ENCODE results near the gene F11.

F11 gene

DNA sequence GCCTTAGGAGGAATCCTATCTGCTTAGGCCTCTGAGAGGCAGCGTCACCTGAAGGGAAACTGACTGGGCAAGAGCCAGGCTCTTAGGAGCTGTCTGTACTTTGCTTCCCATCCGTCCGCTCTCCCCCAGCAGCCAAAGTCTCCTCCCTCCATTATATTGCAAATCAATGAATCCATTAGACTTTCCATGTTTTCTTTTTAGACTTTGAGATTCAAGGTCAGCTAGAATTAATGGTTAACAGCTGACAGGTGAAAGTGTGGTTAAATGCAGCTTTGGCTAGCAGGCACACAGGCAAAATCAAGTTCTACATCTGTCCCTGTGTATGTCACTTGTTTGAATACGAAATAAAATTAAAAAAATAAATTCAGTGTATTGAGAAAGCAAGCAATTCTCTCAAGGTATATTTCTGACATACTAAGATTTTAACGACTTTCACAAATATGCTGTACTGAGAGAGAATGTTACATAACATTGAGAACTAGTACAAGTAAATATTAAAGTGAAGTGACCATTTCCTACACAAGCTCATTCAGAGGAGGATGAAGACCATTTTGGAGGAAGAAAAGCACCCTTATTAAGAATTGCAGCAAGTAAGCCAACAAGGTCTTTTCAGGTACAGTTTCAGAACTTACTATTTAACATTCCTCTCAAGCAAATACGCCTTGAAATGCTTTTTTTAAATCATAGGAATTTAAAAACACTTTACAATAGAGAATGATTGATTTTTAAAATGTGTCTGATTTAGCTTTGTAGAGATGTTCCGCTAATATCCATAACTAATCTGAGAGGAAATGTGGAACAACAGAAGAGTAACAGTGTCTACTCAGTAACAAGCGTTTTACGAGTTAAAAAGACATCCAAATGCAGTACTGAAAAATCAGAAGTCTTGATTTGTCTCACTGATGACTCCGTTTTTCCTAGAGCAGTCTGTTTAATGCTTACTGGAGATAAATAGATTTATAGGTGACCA is at the start of gene F11:
Gene F11, plus strand, starts transcription at position 507 of the 970 bp plus-strand sequence. CDS start 948 bp downstream, outside the sequence.
- TF ChIP-seq, protein P1, sequence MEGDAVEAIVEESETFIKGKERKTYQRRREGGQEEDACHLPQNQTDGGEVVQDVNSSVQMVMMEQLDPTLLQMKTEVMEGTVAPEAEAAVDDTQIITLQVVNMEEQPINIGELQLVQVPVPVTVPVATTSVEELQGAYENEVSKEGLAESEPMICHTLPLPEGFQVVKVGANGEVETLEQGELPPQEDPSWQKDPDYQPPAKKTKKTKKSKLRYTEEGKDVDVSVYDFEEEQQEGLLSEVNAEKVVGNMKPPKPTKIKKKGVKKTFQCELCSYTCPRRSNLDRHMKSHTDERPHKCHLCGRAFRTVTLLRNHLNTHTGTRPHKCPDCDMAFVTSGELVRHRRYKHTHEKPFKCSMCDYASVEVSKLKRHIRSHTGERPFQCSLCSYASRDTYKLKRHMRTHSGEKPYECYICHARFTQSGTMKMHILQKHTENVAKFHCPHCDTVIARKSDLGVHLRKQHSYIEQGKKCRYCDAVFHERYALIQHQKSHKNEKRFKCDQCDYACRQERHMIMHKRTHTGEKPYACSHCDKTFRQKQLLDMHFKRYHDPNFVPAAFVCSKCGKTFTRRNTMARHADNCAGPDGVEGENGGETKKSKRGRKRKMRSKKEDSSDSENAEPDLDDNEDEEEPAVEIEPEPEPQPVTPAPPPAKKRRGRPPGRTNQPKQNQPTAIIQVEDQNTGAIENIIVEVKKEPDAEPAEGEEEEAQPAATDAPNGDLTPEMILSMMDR (IDR thresholded peaks at IDR 0.05; ENCODE audit: insufficient read depth, low read depth, low read length, missing control alignments), result no peak
- H3K4me3 ChIP-seq (ENCODE audit: low read length), result no peak within 1 kb of the TSS
- DNase-seq (ENCODE audit: low read depth), result no peak

DNA sequence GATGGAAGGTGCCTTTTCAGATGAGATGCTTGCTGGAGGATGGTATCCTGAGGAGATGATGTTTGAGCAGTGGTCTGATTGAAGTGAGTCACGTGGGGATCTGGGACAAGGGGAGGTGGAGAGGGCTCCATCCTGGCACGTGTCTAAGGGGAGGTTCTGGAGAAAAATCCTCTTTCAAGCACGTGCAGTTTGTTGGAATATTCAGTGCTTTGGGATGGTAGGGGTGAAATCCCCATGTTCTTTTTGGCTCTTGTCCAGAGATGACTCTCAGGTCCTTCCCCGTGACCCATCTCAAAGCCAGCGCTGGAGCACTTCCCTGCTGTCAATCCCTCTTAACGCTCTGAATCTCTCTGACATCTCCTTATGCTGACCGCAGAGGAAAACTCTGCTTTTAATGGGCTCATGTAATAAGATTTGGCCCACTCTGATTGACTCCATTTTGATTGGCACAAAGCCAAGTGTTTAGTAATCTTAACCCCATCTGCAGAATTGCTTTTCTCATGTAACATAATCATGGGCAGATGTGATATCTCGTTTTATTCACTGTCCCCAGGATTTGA is 49.4 kb upstream of the F11 start:
- no peak for DNase-seq (ENCODE audit: low read depth)

DNA sequence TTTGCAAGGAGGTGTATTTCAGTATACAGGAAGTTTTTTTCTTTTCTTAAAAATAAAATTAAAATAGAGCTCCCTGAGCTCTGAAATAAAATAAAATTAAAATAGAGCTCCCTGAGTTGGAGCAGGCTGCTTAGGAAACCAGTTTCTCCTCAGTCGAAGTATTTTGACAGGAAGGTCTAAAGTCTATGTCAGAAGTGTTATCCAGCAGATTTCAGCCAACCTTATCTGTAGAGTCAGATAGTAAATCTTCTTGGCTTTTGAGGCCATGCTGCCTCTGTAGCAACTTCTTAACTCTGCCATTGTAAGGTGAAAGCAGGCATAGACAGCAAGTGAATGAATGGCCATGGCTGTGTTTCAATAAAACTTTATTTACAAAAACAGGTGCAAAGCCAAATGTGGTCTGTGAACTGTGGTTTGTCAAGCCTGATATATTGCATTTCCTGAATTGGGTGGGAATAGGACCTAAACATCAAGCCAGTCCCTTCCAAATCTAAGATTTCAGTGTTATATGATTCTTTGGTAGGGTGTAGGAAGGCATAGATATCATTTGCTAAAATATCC is 48.2 kb upstream of the F11 start:
- H3K4me3 ChIP-seq (ENCODE audit: low read length), result no peak overlapping the region
- TF ChIP-seq, protein P1 (IDR thresholded peaks at IDR 0.05; ENCODE audit: insufficient read depth, low read depth, low read length, missing control alignments), result no peak
- no peak for DNase-seq (ENCODE audit: low read depth)

More for the DNA sequence above, 49.4 kb upstream of the F11 start:
- TF ChIP-seq, protein P1 (IDR thresholded peaks at IDR 0.05; ENCODE audit: insufficient read depth, low read depth, low read length, missing control alignments), result no peak
- no peak overlapping the region for H3K4me3 ChIP-seq (ENCODE audit: low read length)

DNA sequence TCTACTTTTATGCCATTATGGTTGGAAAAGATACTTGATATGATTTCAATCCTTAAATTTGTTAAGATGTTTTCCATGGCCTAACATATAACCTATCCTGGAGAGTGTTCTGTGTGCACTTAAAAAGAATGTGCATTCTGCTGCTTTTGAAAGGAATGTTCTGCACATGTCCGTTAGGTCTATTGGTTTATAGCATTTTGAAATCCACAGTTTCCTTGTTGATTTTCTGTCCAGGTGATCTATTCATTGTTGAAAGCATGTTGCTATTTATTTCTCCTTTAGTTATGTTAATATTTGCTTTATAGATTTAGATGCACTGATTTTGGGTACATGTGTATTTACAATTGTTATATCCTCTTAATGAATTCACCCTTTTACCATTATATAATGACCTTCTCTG is 44.4 kb upstream of the F11 start:
- no peak for DNase-seq (ENCODE audit: low read depth)
- H3K4me3 ChIP-seq (ENCODE audit: low read length), result no peak overlapping the region
- TF ChIP-seq, protein P1 (IDR thresholded peaks at IDR 0.05; ENCODE audit: insufficient read depth, low read depth, low read length, missing control alignments), result no peak

DNA sequence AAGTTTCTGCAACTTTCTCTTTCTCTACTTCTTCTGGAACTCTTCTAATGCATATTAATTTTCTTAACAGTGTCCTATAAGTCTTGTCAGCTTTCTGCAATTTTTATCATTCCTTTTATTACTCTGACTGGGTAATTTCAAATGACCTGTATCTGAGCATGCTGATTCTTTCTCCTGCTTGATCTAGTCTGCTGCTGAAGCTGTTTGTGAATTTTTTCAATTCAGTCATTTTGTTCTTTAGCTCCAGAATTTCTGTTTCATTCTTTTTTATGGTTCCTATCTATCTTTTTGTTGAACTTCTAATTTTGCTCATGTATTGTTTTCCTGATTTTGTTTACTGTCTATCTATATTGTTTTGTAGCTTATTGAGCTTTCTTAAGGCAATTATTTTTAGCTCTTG is 40.1 kb upstream of the F11 start:
- TF ChIP-seq, protein P1 (IDR thresholded peaks at IDR 0.05; ENCODE audit: insufficient read depth, low read depth, low read length, missing control alignments), result no peak
- no peak for DNase-seq (ENCODE audit: low read depth)
- no peak overlapping the region for H3K4me3 ChIP-seq (ENCODE audit: low read length)

DNA sequence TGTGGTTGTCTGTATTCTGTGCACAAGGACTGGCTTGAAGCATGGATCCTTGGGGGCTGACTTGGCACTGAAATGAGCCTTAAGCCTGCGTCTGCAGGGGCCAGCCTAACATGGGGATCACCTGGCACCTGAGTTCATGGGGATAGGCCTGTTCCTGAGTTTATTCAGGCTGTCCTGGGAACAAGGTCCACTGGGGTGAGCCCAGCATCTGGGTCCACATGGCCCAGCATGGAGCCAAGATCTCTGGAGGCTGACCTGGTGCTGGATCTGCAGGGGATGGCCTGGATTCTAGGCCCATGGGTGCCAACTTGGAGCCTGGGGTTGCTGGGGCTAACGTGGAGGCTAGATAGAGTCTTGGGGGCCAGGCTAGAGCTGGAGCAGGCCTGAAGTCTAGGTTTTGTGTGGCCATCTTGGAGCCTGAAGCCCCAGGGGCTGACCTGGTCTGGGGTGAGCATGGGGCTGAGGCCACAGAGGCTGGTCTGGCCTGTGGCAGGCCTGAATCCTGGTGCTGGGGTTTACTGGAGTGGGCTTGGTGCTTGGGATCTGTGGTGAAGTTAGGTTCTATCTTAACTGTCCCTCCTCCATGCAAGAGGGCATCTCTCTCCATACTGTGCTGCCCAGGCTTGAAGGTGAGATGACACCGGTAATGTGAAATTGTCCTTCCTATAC is 39.3 kb upstream of the F11 start:
- DNase-seq (ENCODE audit: low read depth), result no peak
- TF ChIP-seq, protein P1 (IDR thresholded peaks at IDR 0.05; ENCODE audit: insufficient read depth, low read depth, low read length, missing control alignments), result no peak
- no peak overlapping the region for H3K4me3 ChIP-seq (ENCODE audit: low read length)
